ENCODE measurements around the gene NUDT5.

GRCh38 chr10:12156367-12157123, 39.1 kb downstream of the NUDT5 start:
- no peak for TF ChIP-seq CTCF (IDR thresholded peaks at IDR 0.05; ENCODE audit: poor library complexity, severe bottlenecking)
- TF ChIP-seq EP300 (conservative IDR thresholded peaks at IDR 0.05; ENCODE audit: poor library complexity, severe bottlenecking): no peak
- TF ChIP-seq TAF1 (IDR thresholded peaks at IDR 0.05; ENCODE audit: low read depth): no peak
